ENCODE measurements around the gene EIF3B.
"Not testable (repeated sequence)": the region's sequence is repeated elsewhere in the genome, so short reads cannot be mapped to it uniquely, and the experiment has no call there.

EIF3B gene

DNA sequence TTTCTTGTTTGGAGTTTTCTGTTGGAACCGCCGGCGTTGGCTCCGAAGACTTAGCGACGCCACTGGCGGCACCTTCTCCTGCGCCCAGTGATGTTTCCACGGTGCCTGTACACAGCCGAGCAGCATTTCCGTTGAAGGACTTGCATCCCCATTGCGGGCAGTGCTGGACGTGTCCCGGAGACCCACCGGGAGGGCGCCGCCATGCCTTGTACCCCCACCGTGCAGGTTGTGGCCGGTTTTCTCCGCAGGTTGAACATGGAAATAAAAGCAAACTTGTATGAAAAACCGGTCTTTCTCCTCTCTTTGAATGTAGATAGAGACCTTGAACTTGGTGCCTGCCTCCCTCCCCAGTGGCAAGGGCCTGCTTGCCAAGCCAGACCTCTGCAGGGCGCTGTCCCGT is 25.8 kb downstream of the EIF3B start:
- no peak for DNase-seq (ENCODE audit: low spot score)
- TF ChIP-seq, protein P1, sequence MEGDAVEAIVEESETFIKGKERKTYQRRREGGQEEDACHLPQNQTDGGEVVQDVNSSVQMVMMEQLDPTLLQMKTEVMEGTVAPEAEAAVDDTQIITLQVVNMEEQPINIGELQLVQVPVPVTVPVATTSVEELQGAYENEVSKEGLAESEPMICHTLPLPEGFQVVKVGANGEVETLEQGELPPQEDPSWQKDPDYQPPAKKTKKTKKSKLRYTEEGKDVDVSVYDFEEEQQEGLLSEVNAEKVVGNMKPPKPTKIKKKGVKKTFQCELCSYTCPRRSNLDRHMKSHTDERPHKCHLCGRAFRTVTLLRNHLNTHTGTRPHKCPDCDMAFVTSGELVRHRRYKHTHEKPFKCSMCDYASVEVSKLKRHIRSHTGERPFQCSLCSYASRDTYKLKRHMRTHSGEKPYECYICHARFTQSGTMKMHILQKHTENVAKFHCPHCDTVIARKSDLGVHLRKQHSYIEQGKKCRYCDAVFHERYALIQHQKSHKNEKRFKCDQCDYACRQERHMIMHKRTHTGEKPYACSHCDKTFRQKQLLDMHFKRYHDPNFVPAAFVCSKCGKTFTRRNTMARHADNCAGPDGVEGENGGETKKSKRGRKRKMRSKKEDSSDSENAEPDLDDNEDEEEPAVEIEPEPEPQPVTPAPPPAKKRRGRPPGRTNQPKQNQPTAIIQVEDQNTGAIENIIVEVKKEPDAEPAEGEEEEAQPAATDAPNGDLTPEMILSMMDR (IDR thresholded peaks at IDR 0.05; ENCODE audit: extremely low read depth, missing control alignments): no peak

DNA sequence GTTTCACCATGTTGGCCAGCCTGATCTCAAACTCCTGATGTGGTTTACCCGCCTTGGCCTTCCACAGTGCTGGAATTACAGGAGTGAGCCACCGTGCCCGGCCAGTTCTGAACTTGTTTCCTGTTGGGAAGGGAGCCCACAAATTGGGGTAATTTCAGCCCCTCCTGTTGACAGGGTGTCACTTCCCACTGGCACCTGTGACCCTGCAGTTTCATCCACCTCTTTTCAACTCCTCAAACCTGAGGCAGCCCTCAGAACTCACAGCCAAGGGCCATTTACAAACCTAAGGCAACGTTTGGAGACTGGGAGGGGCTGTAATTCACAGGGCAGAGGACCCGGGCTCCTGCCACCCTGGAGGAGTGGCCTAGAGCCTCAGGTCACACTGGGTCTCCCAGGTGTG is 26.6 kb downstream of the EIF3B start:
- TF ChIP-seq, protein P1 (IDR thresholded peaks at IDR 0.05; ENCODE audit: extremely low read depth, missing control alignments): no peak
- no peak for DNase-seq (ENCODE audit: low spot score)

DNA sequence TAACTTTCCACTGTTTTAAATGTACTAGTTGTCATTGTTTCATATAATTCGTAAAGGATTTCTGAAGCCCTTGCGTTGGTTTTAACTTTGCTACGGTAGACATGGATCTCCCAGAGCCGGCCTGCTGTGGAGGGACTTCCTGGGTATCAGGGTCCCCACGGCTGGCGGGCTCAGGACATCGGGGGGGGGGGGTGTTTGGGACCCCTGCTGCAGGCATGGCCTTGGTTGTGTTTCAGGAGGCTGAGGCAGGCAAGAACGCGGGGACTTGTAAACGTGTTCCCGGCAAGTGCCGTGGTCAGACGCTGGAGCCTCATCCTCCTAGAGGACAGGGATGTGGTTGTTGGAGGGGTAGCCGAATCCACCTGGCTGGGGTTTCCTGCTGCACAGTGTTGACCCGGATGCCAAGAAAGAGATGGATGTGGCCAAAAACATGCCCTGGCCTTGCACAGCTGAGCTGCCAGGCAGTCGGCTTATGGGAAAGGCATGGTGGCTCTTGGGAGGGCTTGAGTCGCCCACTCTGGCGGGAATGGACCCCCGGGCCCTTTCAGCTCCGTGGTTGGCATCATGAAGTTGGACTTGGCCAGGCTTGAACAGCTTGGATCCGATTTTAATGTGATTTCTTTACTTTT is 27.4 kb downstream of the EIF3B start:
- DNase-seq (ENCODE audit: low spot score): no peak
- TF ChIP-seq, protein P1 (IDR thresholded peaks at IDR 0.05; ENCODE audit: extremely low read depth, missing control alignments): no peak

DNA sequence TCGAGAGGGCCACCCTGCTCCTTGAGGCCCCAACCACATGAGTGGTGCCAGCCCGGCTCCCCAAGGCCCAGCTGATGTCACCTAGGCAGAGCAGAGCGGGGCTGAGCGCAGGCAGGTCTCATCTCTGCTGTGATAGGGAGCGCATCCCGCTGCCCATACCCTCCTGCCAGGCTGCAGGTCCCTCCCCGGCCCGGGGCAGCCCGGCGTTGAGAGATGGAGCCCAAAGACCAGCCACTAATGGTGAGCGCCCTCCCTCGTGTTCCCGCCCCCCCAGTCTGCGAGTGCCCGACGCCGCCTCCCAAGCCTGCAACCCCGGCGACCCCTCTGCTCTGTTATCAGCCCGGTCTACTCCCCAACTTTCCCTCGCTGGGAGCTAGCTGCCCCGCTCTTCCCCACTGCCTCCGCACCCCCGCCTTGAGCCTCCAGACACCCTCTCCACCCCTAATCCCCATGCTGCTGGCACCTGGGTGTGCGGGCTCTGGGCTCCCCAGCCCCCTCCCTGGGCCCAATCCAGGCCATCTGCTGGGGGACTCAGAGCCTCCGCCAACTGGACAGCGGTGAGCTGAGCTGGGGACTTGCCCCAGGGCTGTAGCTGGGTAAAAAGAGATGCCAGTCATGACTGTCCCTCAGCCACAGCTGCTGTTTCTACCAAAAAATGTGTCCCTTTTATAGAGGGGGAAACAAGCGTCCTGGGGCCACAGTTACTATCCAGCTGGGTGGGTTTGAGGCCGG is 29.1 kb downstream of the EIF3B start:
- no peak for DNase-seq (ENCODE audit: low spot score)
- TF ChIP-seq, protein P1 (IDR thresholded peaks at IDR 0.05; ENCODE audit: extremely low read depth, missing control alignments): no peak

DNA sequence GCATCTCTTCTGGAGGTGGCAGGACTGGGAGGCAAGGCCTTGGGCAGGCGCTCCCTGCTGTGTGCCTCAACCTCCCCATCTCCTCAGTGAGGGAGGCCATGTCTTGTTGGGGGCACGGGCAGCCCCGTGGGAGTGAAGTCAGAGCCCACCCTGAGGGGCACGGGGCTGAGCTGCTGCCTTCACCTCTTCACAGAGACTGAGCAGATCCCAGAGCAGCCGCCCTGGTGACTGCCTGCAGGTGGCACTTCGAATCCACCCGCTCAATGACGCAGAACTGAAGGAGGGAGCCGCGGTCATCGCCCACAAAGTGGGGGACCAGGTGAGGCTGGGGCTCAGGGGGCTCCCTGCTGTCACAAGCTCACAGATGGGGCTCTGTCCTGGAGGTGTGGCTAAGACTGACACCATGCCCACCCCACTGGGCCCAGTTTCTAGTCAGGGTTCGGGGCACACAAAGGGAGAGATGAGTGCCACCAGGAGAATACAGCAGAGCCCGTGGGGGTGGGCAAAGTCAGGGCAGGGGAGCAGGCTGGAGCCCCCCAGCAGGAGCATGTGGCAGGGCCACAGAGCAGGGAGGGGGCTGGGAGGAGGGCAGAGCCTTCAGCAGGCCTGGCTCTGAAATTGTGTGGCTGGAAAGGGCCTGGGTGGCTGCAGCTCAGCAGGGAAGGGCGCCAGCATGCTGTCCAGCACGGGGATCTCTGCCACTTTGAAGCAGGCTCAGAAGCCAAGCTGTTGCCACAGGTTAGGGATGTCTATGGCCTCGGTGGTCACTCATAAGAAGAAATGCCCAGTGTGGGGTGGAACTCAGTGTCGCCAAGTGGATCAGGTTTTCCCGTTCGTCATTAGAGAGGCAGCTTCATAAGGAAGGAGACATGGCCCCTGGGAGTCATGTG is 30.0 kb downstream of the EIF3B start:
- no peak for DNase-seq (ENCODE audit: low spot score)
- TF ChIP-seq, protein P1 (IDR thresholded peaks at IDR 0.05; ENCODE audit: extremely low read depth, missing control alignments): no peak

DNA sequence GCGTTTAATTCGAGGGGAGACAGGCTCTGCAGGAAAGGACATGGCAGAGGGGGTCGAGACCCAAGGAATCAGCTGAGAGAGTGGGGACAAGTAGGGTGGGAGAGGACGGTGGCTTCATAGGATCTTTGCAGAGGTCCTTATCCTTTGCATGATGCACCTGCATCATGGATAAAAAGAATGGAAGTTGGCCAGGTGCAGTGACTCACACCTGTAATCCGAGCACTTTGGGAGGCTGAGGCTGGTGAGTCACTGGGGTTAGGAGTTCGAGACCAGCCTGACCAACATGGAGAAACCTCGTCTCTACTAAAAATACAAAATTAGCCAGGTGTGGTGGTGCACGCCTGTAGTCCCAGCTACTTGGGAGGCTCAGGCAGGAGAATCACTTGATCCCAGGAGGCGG is 31.5 kb downstream of the EIF3B start:
- not testable (repeated sequence) for DNase-seq (ENCODE audit: low spot score)

DNA sequence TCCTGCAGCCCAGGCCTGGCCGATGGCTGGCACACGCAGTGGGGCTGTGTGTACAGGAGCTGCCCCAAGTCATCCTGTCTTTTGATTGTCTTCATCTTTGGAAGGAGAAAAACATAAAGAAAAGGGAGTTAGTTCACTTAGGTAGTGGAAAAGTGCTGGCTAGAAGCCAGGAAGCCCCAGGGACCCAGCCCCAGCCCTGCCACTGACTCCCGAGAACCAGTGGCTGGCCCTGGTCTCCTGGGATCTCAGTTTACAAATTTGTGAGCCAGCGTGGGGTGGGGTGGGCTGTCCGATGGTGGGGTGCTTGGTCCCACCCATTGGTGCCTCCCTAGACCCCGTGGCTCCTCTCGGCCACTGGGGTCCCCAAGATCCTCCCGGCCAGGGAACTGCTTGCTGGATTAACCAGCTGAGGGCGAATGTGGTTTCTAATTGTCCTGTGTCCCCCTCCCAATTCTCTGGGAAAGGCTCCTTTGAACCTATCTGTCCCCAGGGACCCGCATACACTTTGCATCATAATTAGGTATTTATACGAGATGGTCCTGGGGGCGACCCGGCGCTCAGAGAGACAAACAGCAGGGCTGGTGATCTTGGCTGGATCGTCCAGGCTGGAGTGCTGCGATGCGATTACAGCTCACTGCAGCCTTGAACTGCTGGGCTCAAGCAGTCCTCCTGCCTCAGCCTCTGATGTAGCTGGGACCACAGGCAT is 32.5 kb downstream of the EIF3B start:
- DNase-seq (ENCODE audit: low spot score): no peak
- TF ChIP-seq, protein P1 (IDR thresholded peaks at IDR 0.05; ENCODE audit: extremely low read depth, missing control alignments): no peak

All from GM20000 (cell line).